ENCODE data around the gene C1orf174.

The C1orf174 gene

DNA sequence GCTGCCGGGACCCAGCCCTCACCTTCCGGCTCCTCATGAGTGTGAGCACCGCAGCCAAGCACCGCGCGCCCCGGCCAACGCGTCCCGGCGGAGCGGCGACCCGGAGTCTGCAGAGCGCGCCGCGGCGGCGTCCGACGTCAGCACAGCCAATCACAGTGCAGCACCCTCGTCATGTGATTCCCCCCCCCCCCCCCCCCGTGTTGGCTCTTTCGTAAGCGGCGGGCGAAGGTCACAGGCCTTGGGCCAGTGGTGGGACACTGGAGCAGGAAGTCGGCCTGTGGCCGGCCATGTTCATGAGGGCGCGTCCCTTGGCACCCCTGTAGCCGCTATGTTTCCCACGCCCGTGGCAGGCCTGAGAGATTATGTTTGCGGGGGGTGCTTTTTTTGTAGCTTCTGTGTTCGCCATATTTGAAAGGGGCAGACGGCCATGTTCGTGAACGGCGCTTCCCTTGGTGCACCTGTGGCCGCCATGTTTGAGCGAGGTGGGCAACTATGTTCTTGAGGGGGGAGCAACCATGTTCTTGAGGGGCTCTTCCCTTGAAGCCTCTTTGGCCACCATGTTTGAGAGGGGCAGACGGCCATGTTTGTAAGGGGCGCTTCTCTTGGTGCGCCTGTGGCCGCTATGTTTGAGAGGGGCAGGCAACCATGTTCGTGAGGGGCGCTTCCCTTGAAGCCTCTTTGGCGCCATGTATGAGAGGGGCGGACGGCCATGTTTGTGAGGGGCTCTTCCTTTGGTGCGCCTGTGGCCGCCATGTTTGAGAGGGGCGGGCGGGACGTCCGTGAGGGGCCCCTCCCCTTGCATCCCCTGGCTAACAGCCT, at the start of gene C1orf174:
Gene C1orf174, minus strand, starts transcription at position 123 of the 819 bp plus-strand sequence. Its CDS starts 86 bp downstream, at position 37.
- DNase-seq (ENCODE audit: low spot score), result peak; percentile 95

DNA sequence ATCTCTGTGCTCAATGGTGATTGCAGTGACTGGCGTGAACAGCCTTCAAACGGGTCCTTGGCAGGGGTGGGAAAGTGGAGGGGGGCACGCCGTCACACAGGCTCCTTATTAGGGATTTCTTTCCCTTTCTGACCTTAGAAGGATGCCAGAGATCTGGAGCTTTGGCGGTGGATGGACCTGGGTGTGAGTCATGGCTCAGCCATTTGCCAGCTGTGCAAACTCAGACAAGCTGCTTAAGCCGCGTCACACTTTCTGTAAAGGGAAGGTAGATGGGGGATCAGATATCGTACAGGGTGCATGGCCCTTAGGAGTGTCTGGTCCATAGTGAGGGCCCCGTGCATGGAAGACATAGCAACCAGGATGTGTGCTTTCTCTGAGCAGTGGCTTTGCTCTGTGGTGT, 48.3 kb upstream of the C1orf174 start:
- DNase-seq (ENCODE audit: low spot score), result no peak

DNA sequence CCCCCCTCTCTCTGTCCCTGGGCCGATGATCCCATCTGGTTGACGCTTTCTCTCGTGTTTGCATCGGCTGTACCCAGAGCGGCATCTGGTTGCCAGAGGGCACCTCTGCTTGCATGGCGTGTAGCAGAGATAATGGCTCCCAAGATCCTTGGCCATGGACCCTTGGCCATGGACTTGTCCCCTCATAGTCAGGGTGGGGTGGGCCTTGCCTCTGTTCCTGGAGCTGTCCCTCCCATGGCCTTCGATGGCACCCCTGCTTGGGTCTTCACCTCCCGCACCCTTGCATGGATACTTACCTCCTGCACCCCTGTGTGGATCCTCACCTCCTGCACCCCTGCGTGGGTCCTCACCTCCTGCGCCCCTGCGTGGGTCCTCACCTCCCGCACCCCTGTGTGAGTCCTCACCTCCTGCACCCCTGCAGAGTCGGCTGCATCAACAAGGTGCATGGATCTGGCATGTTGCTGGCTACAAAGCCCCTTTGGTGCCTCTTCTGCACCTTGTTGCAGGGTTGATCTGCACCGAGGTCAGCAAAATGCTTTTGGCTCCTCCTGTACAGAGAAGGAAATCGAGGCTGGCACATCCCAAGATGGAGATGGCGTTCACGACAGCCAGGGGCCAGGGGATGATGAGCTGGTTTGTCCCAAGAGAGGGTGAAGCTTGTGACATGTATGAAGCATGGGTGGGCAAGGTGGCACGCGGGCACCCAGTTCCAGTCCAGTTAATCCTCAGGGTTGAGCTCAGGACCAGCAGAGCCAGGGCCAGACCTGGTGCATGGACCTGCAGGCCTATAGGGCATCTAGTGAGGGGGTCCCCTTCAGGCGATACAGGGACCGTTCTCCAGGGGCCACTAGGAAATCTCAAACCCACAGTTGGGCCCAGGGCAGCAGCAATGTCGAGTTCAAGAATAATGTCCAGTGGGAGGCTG, 46.1 kb upstream of the C1orf174 start:
- DNase-seq (ENCODE audit: low spot score), result no peak

DNA sequence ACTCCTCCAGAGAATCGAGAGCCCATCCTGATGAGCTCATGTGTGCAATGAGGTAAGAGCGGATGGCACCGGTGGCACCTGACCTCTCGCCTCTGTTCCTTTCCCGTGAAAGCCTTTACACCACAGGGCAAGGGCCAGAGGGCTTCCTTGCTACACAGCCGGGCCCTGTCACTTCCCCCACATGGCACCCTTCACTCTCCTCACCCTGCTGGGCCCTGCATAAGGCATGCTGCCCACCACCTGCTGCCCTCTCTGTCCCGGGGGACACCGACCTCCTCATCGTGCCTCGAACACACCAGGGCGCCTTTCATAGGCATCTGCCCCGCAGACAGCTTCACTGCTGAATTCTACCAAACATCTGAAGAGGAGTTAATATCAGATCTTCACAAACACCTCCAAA, 45.1 kb upstream of the C1orf174 start:
- DNase-seq (ENCODE audit: low spot score), result no peak

DNA sequence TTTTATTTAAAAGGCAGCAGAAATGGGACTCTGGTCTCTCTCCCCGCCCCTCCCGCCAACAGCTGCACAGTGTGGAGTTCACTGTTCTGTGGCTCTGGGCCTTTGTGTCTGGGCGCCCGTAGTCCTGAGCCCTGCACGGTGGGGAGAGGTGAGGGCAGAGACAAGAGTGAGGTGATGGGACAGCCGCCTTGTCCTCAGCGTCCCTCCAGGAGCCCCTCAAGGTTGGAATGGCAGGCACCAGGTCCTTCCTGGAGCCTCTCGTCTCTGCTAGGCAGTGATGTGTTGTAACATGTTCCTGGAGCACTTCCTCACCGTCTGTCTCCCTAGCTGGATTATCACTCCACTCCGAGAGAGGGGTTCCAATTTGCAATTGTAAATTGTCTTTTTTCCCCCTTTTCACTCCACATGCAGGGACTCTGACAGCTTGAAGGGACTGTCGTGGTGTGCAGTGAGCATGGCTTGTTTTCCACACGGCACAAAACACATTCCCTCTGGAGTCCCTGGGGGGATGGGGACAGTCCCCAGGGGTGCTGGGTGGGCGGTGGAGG, 44.6 kb upstream of the C1orf174 start:
- no peak for DNase-seq (ENCODE audit: low spot score)

DNA sequence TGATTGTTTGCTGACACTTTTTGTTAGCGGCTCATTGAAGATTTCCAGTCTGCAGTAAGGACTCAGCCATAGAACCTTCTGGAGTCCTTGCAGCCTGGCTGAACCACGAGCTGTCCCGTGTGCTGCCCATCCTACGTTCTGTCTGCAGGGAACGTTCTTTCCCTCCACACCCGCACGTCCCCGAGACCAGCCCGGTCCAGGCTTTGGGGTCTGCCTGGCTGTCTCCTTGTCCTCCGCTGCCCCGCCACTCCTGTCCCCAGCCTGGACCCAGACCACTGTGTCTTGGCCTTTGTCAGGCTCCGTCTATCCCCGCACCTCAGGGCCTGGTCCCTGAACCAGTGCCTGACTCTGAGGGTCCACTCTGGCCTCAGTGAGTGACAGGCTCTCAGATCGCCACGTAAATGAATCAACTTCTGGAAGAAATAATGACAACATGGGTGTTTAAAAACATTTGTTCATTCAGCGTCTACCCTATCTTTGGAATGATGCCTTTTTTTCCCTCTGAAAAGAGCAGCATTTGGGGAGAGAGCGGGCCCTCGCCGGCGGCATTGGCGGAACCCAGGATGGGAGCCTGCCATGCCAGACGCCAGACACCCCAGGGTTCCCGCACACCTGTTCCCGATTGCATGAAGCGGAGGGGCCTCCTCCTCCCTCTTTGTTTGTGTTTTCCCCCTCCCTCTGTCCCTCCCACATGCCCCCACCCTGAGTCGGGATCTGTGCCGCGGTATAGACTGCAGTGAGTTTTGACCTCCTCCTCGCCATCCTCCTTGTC, 43.9 kb upstream of the C1orf174 start:
- no peak for DNase-seq (ENCODE audit: low spot score)

DNA sequence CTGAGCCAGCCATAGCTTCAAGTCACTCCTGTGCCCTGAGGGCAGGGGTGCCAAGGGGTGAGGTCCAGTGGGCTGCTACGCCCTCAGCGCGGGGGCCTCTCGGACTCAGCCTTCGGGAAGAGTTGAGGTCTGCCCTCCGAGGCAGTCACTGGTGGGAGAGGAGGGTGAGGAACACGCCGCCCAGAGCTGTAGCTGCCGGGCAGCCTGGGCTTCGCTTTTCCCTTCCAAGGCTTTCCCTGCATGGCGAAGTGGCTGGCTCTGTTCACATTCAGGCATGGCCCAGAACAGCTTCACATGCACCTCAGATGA, 43.0 kb upstream of the C1orf174 start:
- DNase-seq (ENCODE audit: low spot score), result no peak

DNA sequence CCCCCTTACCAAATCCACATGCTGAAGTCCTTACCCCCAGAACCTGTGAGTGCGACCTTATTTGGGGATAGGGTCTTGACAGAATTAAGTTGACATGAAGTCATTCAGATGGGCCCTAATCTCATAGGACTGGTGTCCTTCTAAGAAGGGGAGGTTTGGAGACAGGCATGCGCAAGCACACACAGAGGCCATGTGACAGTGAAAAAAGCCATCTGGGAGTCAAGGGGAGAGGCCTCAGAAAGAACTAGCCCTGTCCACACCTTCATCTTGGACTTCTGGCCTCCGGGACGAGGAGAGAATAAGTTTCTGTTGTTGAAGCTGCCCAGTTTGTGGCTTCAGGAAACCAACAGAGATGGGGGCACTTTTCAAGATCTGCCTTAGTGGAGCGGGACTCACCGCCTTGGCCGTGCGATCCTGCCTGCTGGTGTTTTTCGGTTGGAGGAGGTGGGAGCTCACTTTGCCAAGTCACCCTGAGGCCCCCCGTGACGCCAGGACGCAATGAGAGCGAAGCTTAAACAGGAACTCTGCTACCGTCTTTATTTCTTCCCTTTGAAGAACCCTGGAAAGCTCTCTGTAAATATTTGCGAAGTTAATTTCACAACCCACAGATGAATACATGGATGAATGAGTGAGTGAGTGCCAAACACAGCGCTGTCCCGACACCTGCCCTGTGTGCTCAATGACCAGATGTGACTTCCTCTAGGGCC, 42.5 kb upstream of the C1orf174 start:
- DNase-seq (ENCODE audit: low spot score), result no peak

DNA sequence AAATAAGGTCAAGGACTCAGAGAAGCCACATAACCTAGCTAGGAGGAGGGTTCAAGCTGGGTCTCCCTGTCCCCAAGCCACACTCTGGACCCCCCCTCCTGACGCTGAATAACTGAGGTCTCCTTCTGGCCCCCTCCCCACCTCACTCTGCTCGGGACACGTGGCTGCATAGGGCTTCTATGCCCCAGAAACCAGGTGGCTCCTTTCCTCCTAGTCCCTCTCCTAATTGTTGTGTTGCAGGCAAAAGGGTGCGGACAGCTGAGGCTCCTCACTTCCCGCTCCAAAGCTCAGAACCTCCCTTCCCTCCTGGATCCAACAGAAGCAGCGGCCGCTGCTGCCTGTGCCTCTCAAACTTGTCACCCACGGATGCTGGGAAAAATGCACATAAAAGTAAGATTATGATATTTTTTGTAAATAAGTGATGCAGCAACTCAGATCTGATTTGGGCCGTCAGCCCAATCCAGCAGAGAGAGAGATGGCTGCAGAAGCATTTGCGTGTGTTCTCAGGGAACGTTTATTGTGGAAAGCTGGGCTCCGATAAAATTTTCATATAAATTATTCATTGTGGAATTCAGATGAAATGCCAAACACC, 40.8 kb upstream of the C1orf174 start:
- DNase-seq (ENCODE audit: low spot score), result no peak

DNA sequence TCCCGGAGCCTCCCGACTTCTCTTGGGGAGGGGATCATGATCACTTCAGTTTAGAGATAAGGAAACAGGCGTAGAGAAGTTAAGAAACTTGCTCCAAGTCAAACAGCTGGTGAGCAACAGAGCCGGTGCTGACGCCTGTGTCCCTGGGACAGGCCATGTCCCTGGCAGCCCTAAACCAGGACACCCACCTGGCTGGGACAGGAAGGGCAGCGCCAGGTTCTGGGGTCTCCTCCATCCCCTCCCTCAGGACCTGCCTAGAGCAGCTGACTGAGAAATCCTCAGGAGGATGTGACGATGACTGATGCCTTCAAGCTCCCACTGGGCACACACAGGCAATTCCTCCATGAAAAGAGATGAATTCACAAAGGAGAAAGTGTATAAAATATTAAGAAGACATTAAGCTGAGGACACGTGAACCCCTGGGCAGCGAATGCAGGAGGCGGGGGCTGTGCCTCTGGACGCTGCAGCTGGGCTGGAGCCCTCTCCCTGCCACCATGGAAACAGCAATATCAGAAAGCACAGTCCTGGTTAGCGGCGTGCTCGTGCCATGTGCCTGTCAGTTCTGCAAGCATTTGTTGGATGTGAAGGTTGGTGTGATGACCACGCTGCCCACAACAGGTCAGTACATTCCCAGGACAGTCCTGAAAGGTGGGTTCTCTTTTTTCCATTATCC, 40.1 kb upstream of the C1orf174 start:
- no peak for DNase-seq (ENCODE audit: low spot score)

DNA sequence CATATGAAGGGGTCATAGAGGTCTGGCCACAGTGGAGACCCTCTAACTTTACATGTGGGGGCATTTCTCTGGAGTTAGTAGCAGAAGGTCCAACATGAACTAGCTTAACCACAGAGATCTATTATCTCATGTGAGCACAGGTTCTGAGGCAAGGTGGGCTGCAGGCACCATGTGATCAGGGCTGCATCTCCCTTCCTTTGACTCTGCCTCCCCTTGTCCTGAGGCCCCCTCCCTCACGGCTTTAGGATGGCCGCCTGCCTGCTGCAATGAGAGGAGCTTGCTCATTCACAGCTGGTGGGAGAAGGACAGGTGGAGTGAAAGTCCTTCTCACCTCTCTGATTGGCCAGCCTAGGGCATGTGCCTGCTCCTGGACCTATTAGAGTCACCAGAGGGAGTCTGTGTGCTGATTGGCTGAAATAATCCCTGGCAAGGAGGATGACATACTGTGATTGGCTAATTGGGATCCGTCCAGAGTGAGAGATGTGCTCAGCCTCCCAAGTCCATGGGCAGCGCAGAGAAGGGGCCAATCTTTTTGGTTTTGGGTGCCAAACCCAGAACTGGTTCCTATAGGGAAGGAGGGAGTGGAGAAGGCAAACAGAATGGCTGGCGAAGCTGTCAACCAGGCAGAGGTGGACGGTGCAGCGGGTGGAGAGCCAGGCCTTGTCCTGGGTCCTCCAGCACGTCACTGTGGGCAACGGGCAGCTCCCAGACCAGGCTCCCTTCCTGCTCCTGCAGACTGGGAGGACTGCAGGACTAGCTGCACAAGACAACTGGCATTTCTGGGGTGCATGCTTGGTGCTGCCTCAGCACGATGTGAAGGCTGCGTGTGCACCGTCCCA, 39.4 kb upstream of the C1orf174 start:
- no peak for DNase-seq (ENCODE audit: low spot score)

DNA sequence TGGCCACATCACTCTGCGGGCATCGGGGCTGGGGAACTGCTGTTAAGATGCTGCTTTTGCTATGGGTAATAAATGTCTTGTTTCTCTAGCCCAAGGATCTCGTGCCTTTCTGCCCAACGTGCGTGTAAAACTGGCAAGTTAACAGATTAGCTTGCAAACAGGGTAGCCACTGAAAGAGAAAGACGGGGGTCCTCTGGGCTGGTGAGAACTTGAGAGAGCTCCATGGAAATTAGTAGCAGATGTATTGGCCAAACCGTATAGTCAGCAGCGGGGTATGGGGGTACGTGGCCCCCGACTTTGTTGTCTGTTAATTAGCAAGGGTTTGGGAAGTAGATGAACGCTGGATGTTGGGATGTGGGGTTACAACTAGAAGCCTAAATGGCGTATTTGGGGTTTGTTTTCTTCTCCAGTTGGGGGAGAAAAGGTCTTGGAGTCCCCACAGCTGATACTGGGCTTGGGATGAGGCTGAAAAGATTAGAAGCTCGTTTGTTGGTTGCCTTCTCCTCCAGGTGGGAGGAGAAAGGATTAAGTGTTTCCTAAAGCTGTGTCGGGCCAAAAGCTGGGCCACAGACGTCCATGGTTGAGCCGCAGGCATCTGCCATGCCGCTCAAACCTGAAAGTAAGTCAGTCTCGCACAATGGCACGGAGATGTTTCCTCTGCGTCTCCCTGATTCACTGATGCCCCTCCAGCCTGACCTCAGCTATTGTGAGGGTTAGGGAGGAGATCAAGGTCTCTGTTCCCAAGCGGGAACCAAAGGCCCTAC, 32.3 kb upstream of the C1orf174 start:
- no peak for DNase-seq (ENCODE audit: low spot score)

DNA sequence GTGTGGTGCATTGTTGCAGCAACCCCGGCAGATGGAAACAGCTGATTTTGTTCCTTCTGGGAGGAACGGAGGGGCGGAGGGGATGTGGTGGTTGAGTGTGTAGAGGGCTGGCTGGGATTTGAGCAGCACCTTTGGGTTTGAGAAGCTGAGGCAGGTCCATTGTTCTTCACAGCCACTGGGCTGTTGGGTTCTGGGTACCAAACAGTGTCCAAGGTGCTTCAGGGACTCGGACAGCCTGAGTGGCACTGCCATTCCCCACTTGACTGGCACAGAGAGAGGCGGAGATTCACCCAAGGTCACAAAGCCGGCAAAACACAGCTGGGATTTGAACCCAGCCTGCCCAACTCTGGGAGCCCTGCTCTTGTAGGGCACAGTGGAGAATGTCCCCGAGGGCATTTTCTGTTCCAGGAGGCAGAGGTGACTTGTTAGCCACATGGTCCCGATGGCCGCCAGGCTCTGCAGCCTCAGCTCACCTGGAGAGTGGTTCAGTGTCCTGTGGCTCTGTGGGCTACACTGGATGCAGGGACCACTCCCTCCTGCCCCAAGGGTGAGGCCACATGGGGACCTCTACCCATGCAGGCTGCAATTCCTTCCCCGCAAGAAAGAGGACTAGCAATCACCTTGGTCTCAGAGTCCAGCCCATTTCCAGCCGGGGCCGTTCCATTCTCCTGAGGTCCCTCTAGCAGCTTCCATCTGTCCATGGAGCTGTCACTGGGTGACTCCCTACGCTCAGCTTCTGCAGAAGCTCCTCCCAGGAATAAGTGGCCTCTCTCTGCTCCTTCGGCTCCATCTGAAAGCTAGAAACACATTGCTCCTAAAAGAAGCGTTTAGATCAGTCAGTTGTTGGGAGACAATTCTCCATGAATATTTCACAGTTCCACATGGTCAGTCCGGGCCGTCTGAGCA, 31.2 kb upstream of the C1orf174 start:
- no peak for DNase-seq (ENCODE audit: low spot score)

DNA sequence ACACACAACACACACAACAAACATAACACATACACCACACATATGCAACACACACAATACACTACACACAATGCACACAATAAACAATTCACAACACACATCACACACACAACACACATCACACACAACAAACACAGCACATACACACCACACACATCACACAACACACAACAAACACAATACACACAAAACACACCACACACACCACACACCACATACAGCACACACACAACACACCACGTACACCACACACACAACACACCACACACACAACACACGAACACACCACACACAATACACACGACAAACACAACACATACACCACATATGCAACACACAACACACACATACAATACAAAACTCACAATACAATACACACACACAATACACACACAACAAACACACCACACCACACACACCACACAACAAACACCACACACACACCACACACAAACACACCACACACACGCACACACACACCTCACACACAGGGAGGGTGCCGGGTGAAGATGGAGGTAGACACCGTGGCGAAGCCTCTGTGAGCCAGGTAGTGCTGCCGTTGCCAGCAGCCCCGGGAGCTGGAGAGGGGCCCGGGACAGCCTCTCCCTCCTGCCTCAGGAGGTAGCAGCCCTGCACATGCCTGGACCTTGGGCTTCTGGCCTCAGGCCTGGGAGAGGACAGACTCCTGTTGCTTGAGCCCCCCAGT, 30.4 kb upstream of the C1orf174 start:
- no peak for DNase-seq (ENCODE audit: low spot score)

DNA sequence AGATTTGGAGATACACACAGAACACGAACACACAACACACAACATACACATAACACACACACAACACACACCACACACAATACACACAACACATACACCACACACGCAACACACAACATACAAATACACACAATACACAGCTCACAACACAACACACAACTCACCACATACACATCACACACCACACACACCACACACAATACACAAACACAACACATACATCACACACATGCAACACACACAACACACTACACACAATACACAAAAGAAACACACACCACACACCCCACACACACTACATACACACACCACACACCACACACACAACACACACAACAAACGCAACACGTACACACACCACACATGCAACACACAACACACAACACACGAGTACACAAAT, 29.1 kb upstream of the C1orf174 start:
- DNase-seq (ENCODE audit: low spot score), result no peak

DNA sequence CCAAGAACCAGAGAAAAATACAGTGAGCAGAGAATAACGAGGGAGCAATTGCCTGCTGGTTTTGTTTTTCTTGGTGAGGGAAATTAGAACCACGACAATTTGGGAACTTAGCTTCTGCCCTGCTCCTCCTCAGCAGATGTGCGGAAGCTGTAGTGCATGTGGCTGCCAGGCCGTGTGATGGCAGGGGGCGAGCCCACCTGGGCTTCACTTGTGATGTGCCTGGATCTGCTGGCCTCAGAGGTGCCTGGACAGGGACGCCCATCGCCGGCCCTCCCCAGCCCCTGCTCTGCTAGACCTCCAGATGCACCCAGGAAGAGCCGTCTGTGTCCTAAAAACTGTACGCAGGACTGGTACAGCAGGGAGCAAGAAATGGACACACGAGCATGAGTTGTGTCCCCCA, 28.5 kb upstream of the C1orf174 start:
- no peak for DNase-seq (ENCODE audit: low spot score)

DNA sequence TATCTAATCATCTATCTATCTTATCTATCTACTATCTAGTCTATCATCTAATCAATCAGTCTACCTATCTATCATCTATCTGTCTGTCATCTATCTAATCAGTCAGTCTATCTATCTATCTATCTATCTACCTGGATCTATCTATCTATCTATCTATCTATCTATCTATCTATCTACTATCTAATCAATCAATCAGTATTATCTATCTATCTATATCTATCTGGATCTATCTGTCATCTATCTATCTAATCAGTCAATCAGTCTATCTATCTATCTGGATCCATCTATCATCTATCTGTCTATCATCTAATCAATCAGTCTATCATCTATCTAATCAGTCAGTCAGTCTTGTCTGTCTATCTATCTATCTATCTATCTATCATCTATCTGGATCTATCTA, 26.9 kb upstream of the C1orf174 start:
- DNase-seq (ENCODE audit: low spot score), result no peak
